Suppressor macrophage treated with lipopolysaccharide for 1 hour (primary cell): ENCODE measurements around the gene MKNK2.
"Not testable (repeated sequence)": the region's sequence is repeated elsewhere in the genome, so short reads cannot be mapped to it uniquely, and the experiment has no call there.

ENCODE experiments used
- DNase-seq, 3 donors: peaks; one replicate each; pipeline ENCODE4 v3.0.0-alpha.2; 2020 to 2022

MKNK2 gene

GRCh38 chr19:1989513-1990229, 61.4 kb downstream of the MKNK2 start:
- DNase-seq, result no peak

- DNase-seq, result not testable (repeated sequence)
Observed at GRCh38 chr19:1988464-1988863, 62.6 kb downstream of the MKNK2 start.
